Fibroblast of the conjunctiva (primary cell): ENCODE measurements around the gene TRIM33.
"Not testable (repeated sequence)": the region's sequence is repeated elsewhere in the genome, so short reads cannot be mapped to it uniquely, and the experiment has no call there.

Experiments used
- DNase-seq: peaks from one replicate; pipeline ENCODE4 v3.0.0-alpha.2; 2010; ENCODE audit warnings: low read depth

The TRIM33 gene

GRCh38 chr1:114466334-114467014 is 44.5 kb downstream of the TRIM33 start:
- no peak for DNase-seq

- no peak for DNase-seq
These were observed 48.0 kb downstream of the TRIM33 start for GRCh38 chr1:114462963-114463362.

- DNase-seq: no peak
These were observed 48.7 kb downstream of the TRIM33 start for GRCh38 chr1:114462341-114462740.

DNA sequence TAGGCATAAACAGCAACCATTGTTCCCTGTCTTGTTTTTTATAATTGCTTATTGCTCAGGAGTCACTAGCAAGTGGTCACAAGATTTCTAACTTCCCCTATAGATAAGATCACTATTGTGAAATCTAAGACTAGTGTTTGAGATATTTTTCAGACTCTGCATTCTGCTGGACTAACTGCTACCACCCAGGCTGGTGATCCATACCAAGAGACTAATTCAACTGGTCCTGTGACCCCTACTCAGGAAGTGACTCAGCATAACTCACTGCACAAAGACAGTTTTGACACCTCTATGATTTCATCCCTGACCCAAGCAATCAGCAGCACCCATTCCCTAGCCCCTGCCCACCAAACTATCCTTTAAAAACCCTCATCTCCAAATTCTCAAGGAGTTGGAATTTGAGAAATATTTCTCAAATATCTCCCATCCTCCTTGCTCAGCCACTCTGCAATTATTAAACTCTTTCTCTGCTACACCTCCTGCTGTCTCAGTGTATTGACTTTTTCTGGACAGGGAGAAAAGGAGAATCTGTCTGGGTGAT is 52.7 kb downstream of the TRIM33 start:
- peak; percentile 20 for DNase-seq

DNA sequence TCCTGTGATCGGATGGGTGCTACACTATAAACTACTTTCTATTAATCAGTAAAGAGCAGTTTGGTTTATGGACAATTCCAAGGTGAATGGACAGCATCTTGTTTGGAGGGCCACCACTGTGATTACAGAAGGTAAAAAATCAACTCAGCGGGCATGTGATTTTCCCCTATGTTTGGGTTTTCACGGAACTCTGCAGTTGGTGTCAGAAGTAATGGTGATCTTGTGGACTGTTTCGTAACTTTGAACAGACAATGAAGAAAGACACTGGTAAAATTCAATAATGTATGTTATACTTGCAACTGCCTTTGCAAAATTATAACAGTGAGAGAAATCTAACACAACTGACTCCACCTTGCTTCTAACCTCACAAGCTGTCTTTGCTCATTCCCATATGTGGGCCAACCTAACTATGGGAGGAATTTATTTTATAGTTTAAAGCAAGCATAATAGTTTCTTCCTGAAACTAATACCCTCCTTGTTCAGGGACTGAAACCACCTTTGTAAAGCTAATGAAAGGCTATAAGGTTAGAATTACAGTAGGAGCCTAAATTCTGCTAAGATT is 53.2 kb downstream of the TRIM33 start:
- no peak for DNase-seq

- no peak for DNase-seq
These were observed 54.4 kb downstream of the TRIM33 start for GRCh38 chr1:114456586-114456985.

- no peak for DNase-seq
These were observed 55.8 kb downstream of the TRIM33 start for GRCh38 chr1:114455102-114455785.

- DNase-seq: no peak
These were observed 56.5 kb downstream of the TRIM33 start for GRCh38 chr1:114454539-114454938.

DNA sequence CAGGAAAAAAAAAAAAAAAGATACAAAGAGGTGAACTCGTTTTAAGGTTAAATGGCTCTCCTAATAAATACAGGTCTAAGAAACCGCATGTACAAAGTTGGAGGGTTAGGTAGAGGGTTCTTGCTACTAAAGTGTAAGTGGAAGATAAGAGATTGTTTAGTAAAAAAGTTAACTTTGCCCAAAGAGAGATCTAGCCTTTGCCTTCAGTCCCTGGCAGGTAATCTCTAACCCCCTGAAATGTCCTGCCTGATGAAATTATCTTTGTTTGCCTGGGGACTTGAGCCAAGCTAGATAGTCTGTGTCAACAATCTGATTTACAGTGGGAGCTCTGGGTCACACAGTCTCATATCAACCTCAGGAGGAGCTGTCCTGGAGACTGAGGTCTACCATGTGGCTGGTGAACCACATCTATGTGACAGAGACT is 57.6 kb downstream of the TRIM33 start:
- DNase-seq: no peak

- no peak for DNase-seq
These were observed 62.5 kb downstream of the TRIM33 start for GRCh38 chr1:114448370-114449036.

GRCh38 chr1:114446198-114446597 is 64.8 kb downstream of the TRIM33 start:
- no peak for DNase-seq

GRCh38 chr1:114443226-114443625 is 67.8 kb downstream of the TRIM33 start:
- DNase-seq: not testable (repeated sequence)

DNA sequence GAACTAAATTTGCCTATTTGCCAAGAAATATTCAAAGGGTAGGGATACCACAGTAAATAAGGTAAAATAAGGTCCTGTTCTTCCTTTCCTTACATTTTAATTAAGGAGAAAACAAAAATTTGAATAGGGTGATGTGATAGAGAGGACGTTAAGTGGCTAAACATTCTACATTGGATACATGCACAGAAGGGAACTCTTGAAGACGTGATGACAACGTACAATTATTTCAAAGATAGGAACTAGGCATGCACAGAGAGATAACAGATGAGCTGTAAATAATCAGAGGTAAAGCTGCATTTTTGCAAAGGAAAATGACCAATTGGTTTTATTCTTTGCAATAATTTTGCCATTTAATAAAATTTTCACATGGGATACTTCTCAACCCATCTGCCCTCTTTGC is 69.7 kb downstream of the TRIM33 start:
- no peak for DNase-seq

DNA sequence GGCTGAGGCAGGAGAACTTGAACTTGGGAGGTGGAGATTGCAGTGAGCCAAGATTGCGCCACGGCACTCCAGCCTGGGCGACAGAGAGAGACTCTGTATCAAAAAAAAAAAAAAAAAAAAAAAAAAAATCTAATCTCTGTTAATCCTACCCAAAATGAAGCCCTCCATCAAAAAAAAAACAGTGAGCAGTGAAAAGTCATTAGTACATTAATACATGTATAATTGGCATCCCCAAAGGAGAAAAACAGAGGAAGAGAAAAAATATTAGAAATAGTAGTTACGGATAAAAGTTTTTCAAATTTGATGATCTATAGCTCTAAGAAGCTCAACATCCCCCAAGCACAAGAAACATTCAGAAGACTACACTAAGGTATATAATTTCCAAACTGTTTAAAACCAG is 71.6 kb downstream of the TRIM33 start:
- DNase-seq: no peak

- DNase-seq: no peak
These were observed 73.2 kb downstream of the TRIM33 start for GRCh38 chr1:114437812-114438211.

- no peak for DNase-seq
These were observed 74.2 kb downstream of the TRIM33 start for GRCh38 chr1:114436799-114437198.

DNA sequence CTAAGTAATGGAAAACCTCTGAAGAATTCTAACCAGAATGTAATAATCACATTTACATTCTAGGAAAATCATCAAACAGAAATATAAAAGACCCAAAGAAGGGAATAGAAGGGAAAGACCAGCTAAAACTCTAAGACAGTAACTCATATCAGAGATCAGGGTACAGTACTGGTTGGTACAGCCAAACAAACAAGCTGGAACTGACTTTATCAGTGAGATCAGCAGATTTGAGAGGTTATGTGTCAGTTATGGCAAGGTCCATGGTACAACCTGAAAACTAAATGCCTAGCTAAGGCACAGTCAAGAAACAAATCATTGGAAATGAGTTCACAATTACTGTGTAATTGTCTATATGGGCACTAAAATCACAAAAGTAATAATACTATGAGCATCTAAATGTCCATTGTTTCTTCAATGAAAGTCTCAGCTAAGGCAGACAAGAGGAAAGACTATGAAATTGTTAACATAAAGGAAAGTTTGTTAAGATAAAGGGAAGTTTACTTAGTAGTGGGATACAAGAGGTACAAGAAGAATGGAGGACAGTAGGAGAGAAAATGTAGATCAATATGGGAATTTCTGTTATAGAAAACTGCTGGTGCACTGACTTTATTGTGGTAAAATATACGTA is 75.8 kb downstream of the TRIM33 start:
- DNase-seq: no peak

- no peak for DNase-seq
These were observed 80.0 kb downstream of the TRIM33 start for GRCh38 chr1:114431026-114431425.

GRCh38 chr1:114428083-114428754 is 82.8 kb downstream of the TRIM33 start:
- peak; percentile 2 for DNase-seq

DNA sequence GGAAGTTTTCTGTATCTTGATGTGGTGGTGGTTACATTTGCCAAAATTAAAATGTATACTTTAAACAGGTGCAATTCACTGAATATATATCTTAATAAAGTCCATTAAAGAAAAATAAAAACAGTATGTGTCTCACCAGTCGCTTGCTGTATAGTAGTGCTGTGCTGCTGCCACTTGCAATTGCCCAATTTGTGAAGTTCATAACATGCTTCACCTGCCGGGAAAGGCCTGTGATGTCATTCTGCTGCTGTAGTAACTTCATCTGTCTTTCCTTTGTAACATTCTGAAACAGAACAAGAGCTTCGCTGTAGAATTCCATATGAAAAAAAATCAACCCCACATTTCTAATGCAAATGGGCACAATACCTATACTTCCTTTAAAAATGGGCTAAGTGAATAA is 83.4 kb downstream of the TRIM33 start:
- no peak for DNase-seq

- DNase-seq: no peak
These were observed 87.5 kb downstream of the TRIM33 start for GRCh38 chr1:114423455-114423854.

DNA sequence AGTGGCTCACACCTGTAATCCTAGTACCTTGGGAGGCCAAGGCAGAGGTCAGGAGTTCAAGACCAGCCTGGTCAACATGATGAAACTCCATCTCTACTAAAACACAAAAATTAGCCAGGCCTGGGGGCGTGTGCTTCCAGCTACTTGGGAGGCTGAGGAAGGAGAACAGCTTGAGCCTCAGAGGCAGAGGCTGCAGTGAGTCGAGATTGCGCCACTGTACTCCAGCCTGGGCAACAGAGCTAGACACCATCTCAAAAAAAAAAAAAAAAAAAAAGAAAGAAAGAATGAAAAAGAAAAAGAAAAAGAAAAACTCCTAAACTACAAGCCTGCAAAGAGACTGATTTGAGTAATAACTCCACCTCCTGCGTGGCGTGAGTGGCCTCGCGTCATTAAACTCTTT is 92.1 kb downstream of the TRIM33 start:
- DNase-seq: not testable (repeated sequence)
